Measurements from ENCODE around the gene MCM10.
"Not testable (repeated sequence)": the region's sequence is repeated elsewhere in the genome, so short reads cannot be mapped to it uniquely, and the experiment has no call there.

Gene MCM10

DNA sequence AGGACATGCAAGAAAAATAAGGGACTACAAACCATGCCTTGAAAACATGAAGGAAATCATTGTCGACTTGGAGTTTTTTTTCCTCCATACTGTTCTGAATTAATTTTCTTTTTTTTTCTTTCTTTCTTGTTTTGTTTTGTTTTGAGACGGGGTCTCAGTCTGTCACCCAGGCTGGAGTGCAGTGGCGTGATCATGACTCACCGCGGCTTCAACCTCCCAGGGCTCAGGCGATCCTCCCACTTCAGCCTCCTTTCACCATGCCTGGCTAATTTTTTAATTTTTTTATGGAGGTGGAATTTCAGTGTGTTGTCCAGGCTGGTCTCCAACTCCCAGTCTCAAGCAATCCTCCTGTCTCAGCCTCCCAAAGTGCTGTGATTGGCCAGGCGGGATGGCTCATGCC is 61.2 kb downstream of the MCM10 start:
- DNase-seq: no peak

DNA sequence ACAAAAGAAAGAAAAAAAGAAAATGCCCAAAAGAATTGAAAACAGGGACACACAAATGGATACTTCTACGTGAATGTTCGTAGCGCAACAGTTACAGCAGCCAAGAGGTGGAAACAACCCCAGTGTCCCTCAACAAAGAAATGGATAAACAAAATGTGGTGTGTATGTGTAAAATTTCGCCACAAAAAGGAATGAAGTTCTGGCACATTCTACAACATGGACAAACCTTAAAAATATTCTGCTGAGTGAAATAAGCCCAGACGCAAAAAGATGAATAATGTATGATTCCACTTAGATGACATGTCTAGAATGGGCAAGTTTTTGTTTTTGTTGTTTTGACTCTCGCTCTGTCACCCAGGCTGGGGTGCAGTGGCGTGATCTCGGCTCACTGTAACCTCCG is 61.9 kb downstream of the MCM10 start:
- DNase-seq: no peak

DNA sequence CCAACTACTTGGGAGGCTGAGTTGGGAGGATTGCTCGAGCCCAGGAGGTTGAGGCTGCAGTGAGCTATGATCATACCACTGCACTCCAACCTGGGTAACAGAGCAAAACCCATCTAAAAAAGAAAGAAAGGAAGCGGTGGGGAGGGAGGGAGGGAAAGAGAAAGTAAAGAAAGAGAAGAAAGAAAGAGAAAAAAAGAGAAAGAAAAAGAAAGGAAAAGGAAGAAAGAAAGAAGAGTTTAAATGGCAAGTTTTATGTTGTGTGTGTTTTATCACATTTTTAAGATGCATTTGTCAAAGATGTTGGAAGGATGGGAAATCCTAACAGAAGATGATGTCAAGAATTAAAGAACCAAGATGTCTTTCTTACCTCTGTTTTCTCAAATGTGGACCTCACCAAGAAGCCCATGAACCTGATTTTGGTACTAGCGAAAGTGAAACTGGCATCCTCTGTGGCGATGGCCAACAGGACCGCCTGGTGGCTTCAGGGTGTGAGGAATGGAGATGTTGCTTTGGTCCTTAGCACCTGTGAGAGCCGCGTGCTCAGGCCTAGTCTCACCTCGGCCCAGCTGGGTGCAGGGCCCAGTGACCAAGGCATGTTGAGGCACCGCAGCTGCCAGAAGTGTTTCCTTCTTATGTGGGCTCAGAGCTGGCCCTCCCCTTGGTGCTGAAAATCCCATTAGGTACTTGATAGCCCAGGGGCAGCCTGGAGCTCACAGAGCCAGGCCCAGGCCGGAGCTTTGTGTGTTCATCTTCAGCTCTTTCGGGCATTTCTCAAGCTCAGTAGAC is 63.0 kb downstream of the MCM10 start:
- no peak for DNase-seq

- DNase-seq: no peak
Measured at GRCh38 chr10:13225601-13226000, 64.2 kb downstream of the MCM10 start.

DNA sequence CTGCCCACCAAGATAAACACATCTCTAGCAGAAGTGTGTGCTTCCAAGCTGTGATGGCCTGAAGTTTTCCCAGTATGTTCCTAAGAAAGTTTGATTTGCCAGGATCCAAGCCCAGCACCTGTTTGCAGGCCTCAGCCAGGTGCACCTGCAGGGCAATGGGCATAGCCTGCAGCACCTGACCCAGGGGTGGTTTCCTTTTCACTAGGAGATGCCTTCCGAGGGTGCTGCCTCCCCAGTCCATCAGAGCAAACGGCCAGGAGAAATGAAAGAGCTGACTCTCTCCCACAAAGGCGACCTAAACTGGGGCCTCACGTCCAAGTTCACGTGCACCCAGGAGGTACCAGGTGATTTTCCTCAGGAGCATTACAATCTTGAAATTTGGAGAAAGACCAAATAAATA is 65.7 kb downstream of the MCM10 start:
- DNase-seq: no peak

DNA sequence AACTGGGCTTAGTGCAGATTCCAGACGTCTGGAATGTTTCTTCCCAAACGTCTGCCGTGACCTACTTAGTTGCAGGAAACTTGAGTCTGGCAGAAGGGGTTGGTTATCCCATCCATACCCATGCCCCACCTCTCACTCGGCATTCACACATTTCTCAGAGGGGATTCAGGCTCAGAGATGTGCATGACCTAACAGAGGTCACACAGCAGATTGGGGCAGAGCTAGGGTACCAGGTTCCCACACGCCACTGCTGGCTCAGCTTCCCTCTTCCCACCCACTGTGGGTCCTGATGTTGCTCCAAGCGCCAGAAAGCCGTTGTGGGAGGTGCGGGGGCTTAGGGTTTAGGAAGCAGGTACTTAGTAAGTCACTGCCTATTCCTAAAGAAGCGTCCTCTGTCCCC is 69.8 kb downstream of the MCM10 start:
- no peak for DNase-seq

GRCh38 chr10:13231808-13232207 is 70.5 kb downstream of the MCM10 start:
- DNase-seq: no peak

DNA sequence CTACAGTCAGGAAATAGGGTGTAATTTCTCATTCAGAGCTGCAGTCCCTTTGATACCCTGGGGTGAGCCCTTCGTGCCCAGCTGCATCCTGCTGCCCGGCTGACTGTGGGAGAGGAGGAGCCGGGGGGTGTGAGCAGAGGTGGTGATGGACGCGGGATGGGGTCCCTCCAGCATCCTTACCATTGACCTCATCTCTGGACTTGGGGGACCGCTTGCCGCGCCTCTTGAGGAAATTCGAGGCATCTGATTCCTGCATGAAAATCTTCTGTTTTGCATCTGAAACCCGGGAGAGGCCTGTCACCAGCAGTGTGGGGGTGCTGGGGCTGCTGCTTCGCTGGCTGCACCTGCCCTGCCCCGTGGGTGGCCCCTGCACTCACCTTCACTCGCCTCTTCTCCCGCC is 72.0 kb downstream of the MCM10 start:
- no peak for DNase-seq

DNA sequence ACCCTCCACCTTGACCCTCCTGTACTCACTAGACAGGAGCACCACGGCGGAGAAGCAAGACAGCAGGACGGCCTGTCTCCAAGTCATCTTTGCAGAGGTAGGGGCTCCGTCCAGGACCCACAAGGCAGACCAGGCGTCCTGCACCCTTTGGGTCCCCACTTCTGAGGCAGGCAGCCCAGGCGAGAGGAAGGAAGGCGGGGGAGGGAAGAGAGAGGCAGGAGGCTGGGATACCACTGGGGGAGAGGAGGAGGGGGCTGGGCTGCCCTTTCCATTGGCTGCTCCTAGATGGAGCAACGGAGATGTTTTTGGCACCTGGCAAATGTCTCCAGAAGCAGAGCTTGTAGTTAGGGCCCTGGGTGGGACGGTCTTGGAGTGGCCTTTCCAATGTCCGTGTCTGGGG is 72.8 kb downstream of the MCM10 start, which contains the start of gene UCMA:
Gene UCMA (minus strand): TSS at position 203 of the 400 bp plus-strand sequence. CDS start 116 bp downstream, at position 87.
- DNase-seq: no peak

GRCh38 chr10:13234736-13235135 is 73.4 kb downstream of the MCM10 start:
- not testable (repeated sequence) for DNase-seq

DNA sequence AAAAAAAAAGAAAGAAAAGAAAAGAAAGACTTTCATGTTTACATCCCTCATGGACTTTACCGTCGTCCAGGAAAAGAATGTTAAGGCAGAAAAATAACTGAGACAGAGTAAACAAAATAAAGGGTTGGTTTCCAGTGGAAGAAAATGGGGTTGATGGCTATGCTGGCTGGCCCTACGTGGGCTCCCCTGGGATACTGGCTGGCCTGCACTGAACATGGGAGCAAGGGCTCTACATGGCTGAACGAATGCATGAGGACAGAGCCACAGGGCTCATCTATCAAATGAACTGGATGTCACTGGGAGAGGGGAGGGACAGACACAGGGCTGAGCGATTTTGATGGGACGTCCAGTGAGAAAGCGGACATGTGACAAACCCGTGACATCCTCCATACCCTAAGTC is 75.3 kb downstream of the MCM10 start:
- DNase-seq: no peak

DNA sequence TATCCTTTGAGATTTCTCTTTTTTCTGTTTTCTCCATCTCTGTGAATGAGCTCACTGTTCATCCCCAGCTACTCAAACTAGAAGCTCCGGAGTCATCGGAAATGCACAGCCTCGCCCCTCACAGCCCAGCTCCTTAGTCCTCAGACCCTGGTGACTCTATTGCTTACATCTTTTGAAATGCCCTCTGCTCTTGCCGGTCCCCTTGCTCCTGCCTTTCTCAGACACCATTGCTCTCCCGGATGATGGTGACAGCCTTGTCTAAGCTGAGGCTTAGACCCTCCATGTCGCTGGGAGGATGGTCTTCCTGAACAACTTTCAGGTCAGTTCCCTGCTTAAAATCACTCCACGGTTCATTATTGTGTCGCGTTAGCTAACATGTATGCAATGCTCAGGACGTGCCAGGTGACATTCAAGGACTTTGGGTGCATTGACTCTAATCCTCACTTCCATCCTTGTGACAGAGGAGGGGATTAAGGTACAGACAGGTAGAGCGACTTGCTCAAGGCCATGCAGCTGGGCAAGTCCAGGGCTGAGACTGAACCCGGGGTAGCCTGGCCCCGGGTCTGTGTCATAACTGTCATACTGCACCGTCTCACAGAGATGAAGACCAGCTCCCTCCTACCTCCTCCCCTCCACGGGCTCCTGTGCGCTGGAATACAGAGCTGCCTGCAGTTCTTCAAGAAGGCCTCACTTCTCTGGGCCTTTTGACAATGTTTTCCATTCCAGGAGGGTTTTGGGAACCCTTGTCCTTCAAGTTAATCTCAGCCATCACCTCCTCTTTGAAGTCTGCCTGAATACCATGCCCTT is 77.1 kb downstream of the MCM10 start:
- DNase-seq: no peak

- DNase-seq: no peak
Measured at GRCh38 chr10:13239923-13240322, 78.6 kb downstream of the MCM10 start.

DNA sequence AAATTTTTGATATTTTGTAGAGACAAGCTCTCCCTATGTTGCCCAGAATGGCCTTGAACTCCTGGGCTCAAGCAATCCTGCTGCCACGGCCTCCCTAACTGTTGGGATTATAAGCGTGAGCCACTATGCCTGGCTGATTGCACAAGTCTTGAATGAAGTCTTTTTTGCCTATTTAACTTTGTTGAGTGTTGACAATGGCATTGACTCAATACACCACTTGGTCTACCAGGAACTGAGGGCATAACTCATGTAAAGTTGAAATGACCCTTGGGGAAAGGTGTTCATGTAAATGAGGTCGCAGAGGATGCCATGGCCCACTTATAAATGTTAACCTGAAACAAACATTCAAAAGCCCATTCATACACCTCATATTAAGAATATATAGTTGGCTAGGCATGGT is 80.3 kb downstream of the MCM10 start:
- DNase-seq: no peak

- not testable (repeated sequence) for DNase-seq
Measured at GRCh38 chr10:13242260-13242659, 80.9 kb downstream of the MCM10 start.

DNA sequence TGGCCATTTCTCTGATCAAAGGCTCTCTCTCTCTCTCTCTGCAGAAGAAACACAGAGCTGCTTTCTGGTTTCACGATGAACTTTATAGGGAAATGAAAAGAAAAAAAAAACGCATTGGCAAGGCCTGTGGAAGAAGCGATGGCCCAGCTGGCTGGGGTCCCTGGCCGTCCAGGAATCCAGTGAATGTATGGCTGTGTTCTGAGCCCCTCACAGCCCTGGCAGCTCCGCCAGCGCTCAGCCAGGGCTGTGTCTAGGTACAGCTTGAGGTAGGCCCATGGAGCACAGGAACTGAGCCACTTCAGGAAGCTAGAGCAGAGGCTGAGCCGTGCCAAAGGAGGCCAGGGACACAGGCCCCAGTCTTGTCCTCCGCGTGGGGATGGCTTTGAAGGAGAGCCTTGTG is 85.9 kb downstream of the MCM10 start:
- DNase-seq: no peak

DNA sequence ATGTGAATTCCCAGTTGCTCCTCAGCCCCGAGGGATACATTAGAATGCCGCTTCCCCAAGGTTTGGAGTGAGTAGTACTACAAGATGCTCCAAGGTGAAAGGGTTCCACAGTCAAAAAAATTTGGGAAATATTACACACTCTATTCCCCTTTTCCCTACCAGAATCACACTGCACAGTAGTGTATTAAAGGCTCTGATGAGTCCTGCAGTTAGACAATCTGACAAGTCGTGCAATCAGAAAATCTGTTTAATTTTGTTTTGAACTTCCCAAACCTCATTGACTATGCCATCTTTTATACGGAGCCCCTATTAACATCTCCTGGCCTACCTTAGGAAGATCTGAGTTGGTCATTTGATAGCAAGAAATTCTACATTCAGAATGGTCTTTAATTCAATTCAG is 86.4 kb downstream of the MCM10 start:
- no peak for DNase-seq

DNA sequence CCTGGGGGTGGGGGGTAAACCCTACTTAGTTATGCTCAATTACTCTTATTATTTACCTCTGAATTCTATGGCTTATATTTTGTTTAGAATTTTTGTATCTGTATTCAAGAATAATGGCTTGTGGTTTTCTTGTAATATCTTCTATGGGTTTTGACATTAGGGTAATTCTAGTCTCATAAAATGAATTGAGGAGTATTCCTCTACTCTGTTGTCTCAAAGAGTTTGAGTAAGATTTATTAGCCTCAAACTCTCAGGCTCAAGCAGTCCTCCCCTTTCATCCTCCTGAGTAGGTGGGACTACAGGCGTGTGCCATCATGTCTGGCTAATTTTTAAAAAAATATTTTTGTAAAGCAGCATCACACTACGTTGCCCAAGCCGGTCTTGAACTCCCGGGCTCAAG is 92.4 kb downstream of the MCM10 start:
- DNase-seq: no peak

- no peak for DNase-seq
Measured at GRCh38 chr10:13256627-13257026, 95.3 kb downstream of the MCM10 start.

DNA sequence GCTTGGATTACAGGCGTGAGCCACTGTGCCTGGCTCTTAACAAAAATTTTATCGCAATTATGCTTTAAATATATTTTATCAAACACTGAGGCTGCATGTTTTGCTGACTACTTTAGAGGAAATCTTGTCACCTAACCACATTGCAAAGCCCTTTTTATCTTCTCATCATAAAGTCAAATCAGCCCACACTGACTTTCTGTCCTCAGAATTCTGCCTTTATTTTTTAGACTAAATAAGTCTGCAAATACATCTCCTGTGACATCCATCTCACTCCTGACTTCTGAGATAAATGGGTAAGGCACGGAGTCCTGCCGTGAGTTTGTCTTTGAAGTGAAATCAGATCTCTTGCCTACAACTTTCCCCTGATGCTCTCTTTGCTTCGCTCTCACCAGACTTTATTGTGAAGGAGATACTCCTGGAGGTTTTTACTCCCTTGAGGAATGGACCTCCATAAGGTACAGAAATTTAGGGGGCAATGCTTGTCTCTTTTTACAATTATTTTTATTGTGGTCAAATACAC is 96.3 kb downstream of the MCM10 start:
- no peak for DNase-seq
